Suprapubic skin (tissue), 4 donors: ENCODE data around the gene HTR3A. TPM values are rescaled to one million over a fixed set of nuclear protein-coding genes. Genes with fewer than 3 reads are reported as not detected.
"Not testable (repeated sequence)": the region's sequence is repeated elsewhere in the genome, so short reads cannot be mapped to it uniquely, and the experiment has no call there.

Experiments
- DNase-seq, 2 donors: peaks; one replicate each; pipeline ENCODE4 v3.0.0-alpha.2; 2019; ENCODE audit warnings: low spot score in 2 of 2
- H3K27ac ChIP-seq: fragments of 200-600 bp; sonication (generic); one replicate; pipeline ENCODE4 v1.5.1; 2019
- H3K27me3 ChIP-seq: fragments of 200-600 bp; sonication (generic); one replicate; pipeline ENCODE4 v1.5.1; 2019
- H3K36me3 ChIP-seq: fragments of 200-600 bp; sonication (generic); one replicate; pipeline ENCODE4 v1.5.1; 2019
- H3K4me1 ChIP-seq: fragments of 200-600 bp; sonication (generic); one replicate; pipeline ENCODE4 v1.5.1; 2019
- H3K4me3 ChIP-seq: fragments of 200-600 bp; sonication (generic); one replicate; pipeline ENCODE4 v1.5.1; 2019; ENCODE audit warnings: mild to moderate bottlenecking
- H3K9me3 ChIP-seq: fragments of 200-600 bp; sonication (generic); one replicate; pipeline ENCODE4 v1.5.1; 2019
- CTCF ChIP-seq, 2 donors: fragments of 200-600 bp in 1 of 2; fragments of 450-650 bp in 1 of 2; sonication (generic) in 1 of 2; IDR thresholded peaks; one replicate each; pipeline ENCODE4 v1.5.1; 2016 to 2019; ENCODE audit warnings: antibody characterized with exemption in 2 of 2, mild to moderate bottlenecking in 1 of 2, moderate library complexity in 1 of 2
- EP300 ChIP-seq: sonication (generic); formaldehyde crosslinking; IDR thresholded peaks from one replicate; pipeline ENCODE4 v1.6.1; 2017; ENCODE audit warnings: antibody characterized with exemption
- POLR2A ChIP-seq, 2 donors: fragments of 450-650 bp; IDR thresholded peaks; one replicate each; pipeline ENCODE4 v1.6.1; 2017; ENCODE audit warnings: antibody characterized with exemption in 2 of 2, mild to moderate bottlenecking in 2 of 2, moderate library complexity in 2 of 2
- POLR2AphosphoS5 ChIP-seq, 3 donors: sonication (generic); formaldehyde crosslinking; IDR thresholded peaks; one replicate each; pipeline ENCODE4 v1.6.1; 2017; ENCODE audit warnings: antibody characterized with exemption in 3 of 3
- WGBS: methylation state at CpG from one replicate; pipeline ENCODE4 v1.1.5; 2018; 5-methylcytosine and 5-hydroxymethylcytosine counted together
- total RNA-seq, 4 donors: library from RNA; depleted of rRNA; stranded (reverse); fragments of >200 nt; gene quantifications; one replicate each; pipeline ENCODE4 v1.1.0, GENCODE V29; 2016

Gene HTR3A
- total RNA-seq, 4 donors from 2014 or later = 0.68 TPM; not detected in 2

GRCh38 chr11:113934761-113935160, 40.1 kb upstream of the HTR3A start:
- no peak overlapping the region for H3K4me3 ChIP-seq
- H3K27ac ChIP-seq = no peak overlapping the region
- DNase-seq = no peak
- peaks cover 9% of the 10 kb centered on the region for H3K27me3 ChIP-seq
- no peaks in the 10 kb centered on the region for H3K36me3 ChIP-seq
- TF ChIP-seq CTCF (IDR thresholded peaks at IDR 0.05) (no peak), POLR2A (IDR thresholded peaks at IDR 0.05) (no peak), EP300 (no peak), POLR2AphosphoS5 (IDR thresholded peaks at IDR 0.05) (no peak)
- no peaks in the 10 kb centered on the region for H3K4me1 ChIP-seq
- WGBS = 67% methylated on average over 4 of the region's 4 CpGs
- no peaks in the 10 kb centered on the region for H3K9me3 ChIP-seq

- 42% methylated on average over 4 of the region's 4 CpGs for WGBS
- peak in 1 of 2 donors; percentile 20 for DNase-seq
Measured at GRCh38 chr11:113935858-113936257, 39.0 kb upstream of the HTR3A start.

GRCh38 chr11:113937918-113938317, 37.0 kb upstream of the HTR3A start:
- H3K4me1 ChIP-seq = no peaks in the 10 kb centered on the region
- no peaks in the 10 kb centered on the region for H3K9me3 ChIP-seq
- no peak for TF ChIP-seq EP300
- TF ChIP-seq POLR2A (IDR thresholded peaks at IDR 0.05) = no peak
- TF ChIP-seq POLR2AphosphoS5 (IDR thresholded peaks at IDR 0.05) = no peak
- no peak for TF ChIP-seq CTCF (IDR thresholded peaks at IDR 0.05)
- H3K27me3 ChIP-seq = peaks cover 9% of the 10 kb centered on the region
- no peak overlapping the region for H3K4me3 ChIP-seq
- WGBS = 72% methylated on average over 3 of the region's 3 CpGs
- no peak for DNase-seq
- no peak overlapping the region for H3K27ac ChIP-seq
- no peaks in the 10 kb centered on the region for H3K36me3 ChIP-seq

More at GRCh38 chr11:113935858-113936257, 39.0 kb upstream of the HTR3A start:
- H3K9me3 ChIP-seq = no peaks in the 10 kb centered on the region
- TF ChIP-seq POLR2A (IDR thresholded peaks at IDR 0.05) = no peak
- no peaks in the 10 kb centered on the region for H3K36me3 ChIP-seq
- no peak overlapping the region for H3K4me3 ChIP-seq
- H3K4me1 ChIP-seq = no peaks in the 10 kb centered on the region
- H3K27ac ChIP-seq = no peak overlapping the region
- H3K27me3 ChIP-seq = peaks cover 9% of the 10 kb centered on the region

GRCh38 chr11:113942256-113942655, 32.7 kb upstream of the HTR3A start:
- WGBS = 93% methylated on average over 8 of the region's 8 CpGs
- Histone ChIP-seq H3K36me3 (no peaks in the 10 kb centered on the region), H3K9me3 (no peaks in the 10 kb centered on the region), H3K4me1 (no peaks in the 10 kb centered on the region), H3K4me3 (no peak overlapping the region), H3K27me3 (no peaks in the 10 kb centered on the region), H3K27ac (no peak overlapping the region)
- TF ChIP-seq POLR2AphosphoS5 (IDR thresholded peaks at IDR 0.05) = no peak
- TF ChIP-seq POLR2A (IDR thresholded peaks at IDR 0.05) = no peak
- TF ChIP-seq EP300 = no peak
- no peak for TF ChIP-seq CTCF (IDR thresholded peaks at IDR 0.05)
- no peak for DNase-seq

- H3K27ac ChIP-seq, H3K4me3 ChIP-seq, H3K4me1 ChIP-seq, H3K36me3 ChIP-seq, DNase-seq, H3K9me3 ChIP-seq, H3K27me3 ChIP-seq: not testable (repeated sequence)
- 69% methylated on average over 2 of the region's 2 CpGs for WGBS
Measured at GRCh38 chr11:113946162-113946561, 28.7 kb upstream of the HTR3A start.

- H3K9me3 ChIP-seq = no peaks in the 10 kb centered on the region
- no peaks in the 10 kb centered on the region for H3K36me3 ChIP-seq
- no peak overlapping the region for H3K27ac ChIP-seq
- no peak for DNase-seq
- TF ChIP-seq EP300 = no peak
- no peak for TF ChIP-seq CTCF (IDR thresholded peaks at IDR 0.05)
- TF ChIP-seq POLR2A (IDR thresholded peaks at IDR 0.05) = no peak
- no peak for TF ChIP-seq POLR2AphosphoS5 (IDR thresholded peaks at IDR 0.05)
- H3K27me3 ChIP-seq = peaks cover 23% of the 10 kb centered on the region
- no peaks in the 10 kb centered on the region for H3K4me1 ChIP-seq
- 59% methylated on average over 4 of the region's 4 CpGs for WGBS
- no peak overlapping the region for H3K4me3 ChIP-seq
Measured at GRCh38 chr11:113947994-113948393, 26.9 kb upstream of the HTR3A start.
